OCI-LY7 (cell line): Measurements from ENCODE around the gene SLC9A9.

Source experiments
- EZH2phosphoT487 ChIP-seq: fragments of 200-600 bp; sonication (generic); IDR thresholded peaks from 2 replicates; pipeline ENCODE4 v1.6.1; 2018; ENCODE audit warnings: low read depth, borderline replicate concordance, mild to moderate bottlenecking, mixed run types, antibody characterized with exemption, low read length, moderate library complexity, mixed read lengths
- TF ChIP-seq, protein P1 (sequence below): fragments of 200-600 bp; sonication (generic); conservative IDR thresholded peaks from 2 replicates; pipeline ENCODE4 v1.5.1; 2014; ENCODE audit warnings: mild to moderate bottlenecking, antibody characterized with exemption, low read length, moderate library complexity, mixed read lengths

DNA sequence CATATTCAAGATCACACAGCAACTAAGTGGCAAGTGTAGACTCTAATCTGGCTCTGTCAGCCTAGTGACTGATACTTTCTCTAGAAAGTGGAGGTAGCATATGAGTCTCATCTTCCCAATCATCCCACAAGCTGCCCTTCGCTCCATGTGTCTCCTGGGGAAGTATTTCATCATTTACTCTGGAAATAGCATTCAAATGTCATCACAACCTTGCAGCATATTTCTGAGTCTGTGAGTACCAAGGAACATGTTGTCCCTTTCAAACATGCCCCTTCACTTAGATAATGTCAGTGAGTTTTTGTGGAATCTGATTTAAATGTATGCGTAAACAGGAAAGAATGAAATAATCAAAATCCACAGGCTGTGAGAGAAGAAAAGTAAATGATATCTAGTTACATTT is 322.9 kb downstream of the SLC9A9 start:
- TF ChIP-seq, protein P1, sequence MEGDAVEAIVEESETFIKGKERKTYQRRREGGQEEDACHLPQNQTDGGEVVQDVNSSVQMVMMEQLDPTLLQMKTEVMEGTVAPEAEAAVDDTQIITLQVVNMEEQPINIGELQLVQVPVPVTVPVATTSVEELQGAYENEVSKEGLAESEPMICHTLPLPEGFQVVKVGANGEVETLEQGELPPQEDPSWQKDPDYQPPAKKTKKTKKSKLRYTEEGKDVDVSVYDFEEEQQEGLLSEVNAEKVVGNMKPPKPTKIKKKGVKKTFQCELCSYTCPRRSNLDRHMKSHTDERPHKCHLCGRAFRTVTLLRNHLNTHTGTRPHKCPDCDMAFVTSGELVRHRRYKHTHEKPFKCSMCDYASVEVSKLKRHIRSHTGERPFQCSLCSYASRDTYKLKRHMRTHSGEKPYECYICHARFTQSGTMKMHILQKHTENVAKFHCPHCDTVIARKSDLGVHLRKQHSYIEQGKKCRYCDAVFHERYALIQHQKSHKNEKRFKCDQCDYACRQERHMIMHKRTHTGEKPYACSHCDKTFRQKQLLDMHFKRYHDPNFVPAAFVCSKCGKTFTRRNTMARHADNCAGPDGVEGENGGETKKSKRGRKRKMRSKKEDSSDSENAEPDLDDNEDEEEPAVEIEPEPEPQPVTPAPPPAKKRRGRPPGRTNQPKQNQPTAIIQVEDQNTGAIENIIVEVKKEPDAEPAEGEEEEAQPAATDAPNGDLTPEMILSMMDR = no peak
- no peak for TF ChIP-seq EZH2phosphoT487
